HT-29 (cell line): ENCODE results near the gene PTPRZ1. TPM values are rescaled to one million over a fixed set of nuclear protein-coding genes. Genes with fewer than 3 reads are reported as not detected.

Experiments
- DNase-seq: peaks from one replicate; pipeline ENCODE4 v3.0.0-alpha.2; 2015; ENCODE audit warnings: low spot score
- total RNA-seq: library from RNA; depleted of rRNA; stranded (reverse); fragments of >200 nt; shearing (Covaris generic); gene quantifications from 2 replicates; pipeline ENCODE4 v1.2.3, GENCODE V29; 2014

PTPRZ1 gene
- total RNA-seq, 1 experiment from 2014 or later: not detected

GRCh38 chr7:122046402-122046801 lies 173.4 kb downstream of the PTPRZ1 start:
- DNase-seq: no peak

- no peak for DNase-seq
Observed at GRCh38 chr7:122054393-122054792, 181.4 kb downstream of the PTPRZ1 start.

DNA sequence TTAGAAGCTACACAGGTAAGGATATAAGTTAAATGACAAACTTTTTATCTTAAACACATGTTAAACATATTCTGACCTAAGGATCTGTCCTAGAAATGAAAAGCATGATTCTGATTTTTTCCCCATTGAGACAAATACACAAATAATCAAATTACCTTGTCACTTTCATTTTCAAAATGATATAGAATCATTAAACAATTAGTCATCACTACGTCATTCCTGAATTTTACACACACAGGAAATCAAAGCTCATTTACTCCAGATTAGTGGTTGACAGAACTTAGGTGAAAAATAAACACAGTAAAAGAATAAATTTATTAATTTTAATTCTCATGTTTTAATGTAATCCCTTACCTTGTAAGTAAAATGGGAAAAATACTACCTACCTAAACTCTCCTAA lies 182.1 kb downstream of the PTPRZ1 start:
- DNase-seq: peak; percentile 15

DNA sequence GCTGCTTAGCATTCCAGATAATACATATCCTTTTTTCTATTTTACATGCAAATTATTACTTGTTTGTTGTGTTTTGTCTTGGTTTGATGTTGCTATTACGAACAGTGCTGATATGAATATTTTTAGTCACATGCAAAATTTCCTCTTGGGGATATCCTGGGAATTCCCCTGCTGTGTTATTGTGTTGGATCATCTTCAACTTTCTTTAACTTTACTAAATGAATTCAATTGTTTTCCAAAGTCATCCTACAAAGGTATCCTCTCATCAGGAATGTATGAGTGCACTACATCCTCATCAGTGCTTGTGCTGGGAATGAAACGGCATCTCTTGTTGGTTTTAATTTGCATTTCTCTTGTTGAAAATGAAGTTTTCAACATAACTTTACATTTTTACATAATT lies 184.0 kb downstream of the PTPRZ1 start:
- no peak for DNase-seq

DNA sequence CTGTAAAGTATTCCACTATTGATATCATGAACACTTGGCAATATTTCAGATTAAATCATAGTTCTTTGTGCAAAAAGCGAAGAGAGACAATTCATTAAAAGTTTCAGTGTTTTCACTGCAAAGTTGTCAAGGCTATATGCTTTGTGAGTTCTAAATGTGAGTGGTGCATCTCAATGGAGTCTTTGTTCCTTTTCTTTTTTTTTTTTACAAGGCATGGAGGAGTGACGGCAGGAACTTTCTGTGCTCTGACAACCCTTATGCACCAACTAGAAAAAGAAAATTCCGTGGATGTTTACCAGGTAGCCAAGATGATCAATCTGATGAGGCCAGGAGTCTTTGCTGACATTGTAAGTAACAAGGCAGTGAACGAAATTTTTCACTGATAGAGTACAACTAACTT lies 186.6 kb downstream of the PTPRZ1 start:
- no peak for DNase-seq

DNA sequence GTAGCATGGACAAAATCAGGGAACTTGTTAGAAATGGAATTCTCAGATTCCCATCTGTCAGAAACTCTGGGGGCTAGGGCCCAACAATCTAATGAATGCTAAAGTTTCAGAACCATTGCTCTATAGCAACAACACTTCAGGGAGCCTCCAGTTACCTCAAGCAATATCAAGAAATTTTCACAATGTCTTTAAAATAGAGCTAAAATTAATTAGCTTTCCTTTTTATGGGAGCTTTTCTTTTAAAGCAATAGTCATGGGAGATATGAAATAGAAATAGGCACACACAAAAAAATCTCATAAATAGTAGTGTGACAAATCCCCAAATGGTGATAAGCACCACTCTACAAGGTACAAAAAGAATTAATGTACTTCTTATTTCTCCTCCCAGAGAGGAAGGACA lies 190.2 kb downstream of the PTPRZ1 start:
- no peak for DNase-seq

GRCh38 chr7:122064971-122065370 lies 192.0 kb downstream of the PTPRZ1 start:
- no peak for DNase-seq

GRCh38 chr7:122067077-122067476 lies 194.1 kb downstream of the PTPRZ1 start:
- no peak for DNase-seq

- DNase-seq: no peak
Observed at GRCh38 chr7:122068046-122068445, 195.1 kb downstream of the PTPRZ1 start.

GRCh38 chr7:122068999-122069398 lies 196.0 kb downstream of the PTPRZ1 start:
- DNase-seq: no peak

DNA sequence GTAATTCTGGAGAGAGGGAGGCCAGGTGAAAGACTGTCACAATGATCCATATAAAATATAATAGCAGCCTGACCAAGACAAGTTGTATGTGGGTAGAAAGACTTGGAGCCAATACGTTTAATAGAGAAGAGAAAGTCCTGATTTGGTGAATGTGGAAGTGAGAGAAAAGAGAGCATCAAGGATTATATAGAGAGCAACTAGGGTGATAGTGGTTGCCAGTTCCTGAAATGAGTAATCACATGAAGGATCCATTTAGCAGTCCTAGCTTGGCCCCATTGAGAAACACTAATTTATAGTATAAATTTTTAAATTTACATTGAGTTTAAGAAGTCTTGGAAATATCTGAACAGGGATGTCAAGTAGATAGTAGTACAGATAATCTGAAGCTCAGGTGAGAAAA lies 197.1 kb downstream of the PTPRZ1 start:
- no peak for DNase-seq

DNA sequence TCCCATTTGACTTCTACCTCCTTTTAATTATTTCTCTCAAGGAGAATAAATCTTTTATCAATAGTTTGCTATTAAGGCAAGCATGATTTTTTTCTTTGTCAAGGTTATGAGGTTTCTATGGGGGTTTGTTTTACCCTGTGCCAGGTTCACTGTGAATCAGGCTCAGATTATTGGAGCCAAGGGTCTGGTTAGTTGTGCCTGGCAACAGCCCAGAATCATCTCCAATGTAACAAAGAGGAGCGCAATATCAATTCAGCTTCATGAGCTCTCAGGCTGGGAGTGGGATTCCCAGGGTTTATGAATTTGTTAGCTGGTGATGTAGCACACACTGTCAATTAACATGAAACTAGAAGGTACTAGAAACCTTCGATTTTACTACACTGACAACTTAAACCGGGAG lies 197.9 kb downstream of the PTPRZ1 start:
- no peak for DNase-seq

DNA sequence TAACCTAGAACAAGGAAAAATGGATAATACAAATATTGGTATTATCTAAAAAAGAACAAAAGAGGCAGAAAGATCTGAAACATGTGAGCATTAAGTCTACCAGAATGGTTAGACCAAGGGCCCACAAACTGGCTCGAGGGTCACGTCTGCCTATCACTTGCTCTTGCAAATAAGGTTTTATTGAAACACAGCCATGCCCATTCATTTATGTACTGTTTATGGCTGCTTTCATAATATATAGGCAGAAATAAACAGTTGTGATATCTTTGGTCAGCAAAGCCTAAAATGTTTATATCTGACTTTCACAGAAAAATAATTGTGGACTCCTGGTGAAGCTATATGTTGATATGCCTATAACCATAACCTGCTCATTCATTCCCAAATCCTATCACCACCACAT lies 199.3 kb downstream of the PTPRZ1 start:
- no peak for DNase-seq

- DNase-seq: no peak
Observed at GRCh38 chr7:122072924-122073599, 200.1 kb downstream of the PTPRZ1 start.

- DNase-seq: no peak
Observed at GRCh38 chr7:122073635-122074034, 200.7 kb downstream of the PTPRZ1 start.

DNA sequence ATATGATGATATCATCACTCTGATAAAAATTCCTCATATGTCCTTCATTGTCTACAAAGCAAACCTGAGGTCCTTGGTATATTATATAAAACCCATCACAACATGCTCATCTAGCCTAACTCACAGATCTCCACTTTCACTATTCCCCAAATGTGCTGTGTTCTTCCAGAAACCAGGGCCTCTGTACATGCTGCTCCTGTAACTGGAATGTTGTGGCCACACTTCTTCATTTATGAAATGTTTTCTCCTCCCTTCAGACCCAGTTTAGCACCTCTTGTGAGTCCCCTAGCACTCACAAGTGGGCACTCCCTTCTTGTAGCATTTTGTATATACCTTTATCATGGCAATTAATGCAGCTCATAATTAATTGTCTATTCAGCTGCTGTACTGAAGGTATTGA lies 209.2 kb downstream of the PTPRZ1 start:
- DNase-seq: no peak

GRCh38 chr7:122082670-122083069 lies 209.7 kb downstream of the PTPRZ1 start:
- DNase-seq: no peak

- DNase-seq: peak; percentile 86
Observed at GRCh38 chr7:122092964-122093797, 220.2 kb downstream of the PTPRZ1 start.

DNA sequence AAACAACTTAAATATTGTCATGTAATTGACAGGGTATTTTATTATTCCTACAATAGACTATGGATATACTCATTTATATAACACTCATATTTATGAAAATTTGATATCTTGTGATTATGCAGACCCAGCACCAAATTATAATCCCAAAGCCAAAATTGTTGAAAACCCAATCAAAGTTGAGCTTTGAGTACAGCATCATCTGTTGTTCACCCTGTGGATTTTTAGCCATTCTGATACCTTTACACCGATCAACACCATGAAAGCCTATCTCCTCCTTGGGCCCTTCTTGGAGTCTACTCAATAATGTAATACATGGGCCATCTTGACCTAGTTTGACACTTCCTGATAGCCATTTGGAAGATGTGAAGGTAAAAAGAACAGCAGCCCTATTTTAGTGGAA lies 221.6 kb downstream of the PTPRZ1 start:
- DNase-seq: no peak

GRCh38 chr7:122095642-122096041 lies 222.7 kb downstream of the PTPRZ1 start:
- no peak for DNase-seq

DNA sequence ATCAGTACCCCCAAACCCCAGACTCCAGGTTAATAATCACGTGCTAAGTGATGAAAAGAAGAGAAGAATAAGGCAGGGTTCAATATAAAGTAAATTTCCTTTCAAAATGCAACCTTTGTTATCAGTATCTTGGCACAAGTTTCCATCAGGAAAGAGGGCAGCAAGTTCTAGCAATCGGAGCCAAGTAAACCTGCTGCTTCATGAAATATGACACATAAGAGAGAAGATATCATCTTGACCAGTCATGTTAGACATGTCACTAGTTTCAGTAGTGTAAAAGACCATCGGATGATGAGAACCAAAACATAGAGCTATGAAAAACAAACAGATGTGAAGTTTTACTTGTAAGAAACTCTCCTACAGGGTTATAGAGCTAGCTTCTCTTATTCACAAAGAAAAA lies 227.1 kb downstream of the PTPRZ1 start:
- DNase-seq: no peak

- no peak for DNase-seq
Observed at GRCh38 chr7:122103064-122103463, 230.1 kb downstream of the PTPRZ1 start.
